ENCODE data around the gene RPS19. TPM values are rescaled to one million over a fixed set of nuclear protein-coding genes. Genes with fewer than 3 reads are reported as not detected.
A peak's percentile ranks its signal among the peaks of the same experiment; 100 is the strongest.

RPS19 gene
- total RNA-seq, 1 experiment from 2014 or later = 1,349 TPM

GRCh38 chr19:41895745-41896580, 35.9 kb downstream of the RPS19 start:
- H3K36me3 ChIP-seq (ENCODE audit: control insufficient read depth, insufficient read depth, low read length) = no peaks in the 10 kb centered on the region
- in situ Hi-C loops (cut with HindIII; ENCODE audit: low pct_unique_long_range_greater_than_20kb, low sequenced_read_pairs) = no loop called here
- TF ChIP-seq SIN3A (IDR thresholded peaks at IDR 0.05; ENCODE audit: borderline replicate concordance, insufficient read depth, low read depth, low read length) (no peak), CTCF (IDR thresholded peaks at IDR 0.05) (no peak; the same call in 1 of the 2 replicates), TCF7L2 (IDR thresholded peaks at IDR 0.05; ENCODE audit: low read depth, low read length) (no peak), POLR2AphosphoS5 (IDR thresholded peaks at IDR 0.05; ENCODE audit: low read depth, low read length) (no peak), REST (IDR thresholded peaks at IDR 0.05; ENCODE audit: insufficient read depth in 1 of 2, low read depth in 2 of 2, low read length in 1 of 2) (no peak)
- H3K27me3 ChIP-seq (ENCODE audit: control insufficient read depth, insufficient read depth, low read length) = no peaks in the 10 kb centered on the region
- no peaks in the 10 kb centered on the region for H3K9me3 ChIP-seq (ENCODE audit: control insufficient read depth, insufficient read depth, low read depth, low read length)
- ATAC-seq (peak; percentile 74), DNase-seq (ENCODE audit: low read depth, low spot score) (no peak)
- POLR2A ChIA-PET = no interaction called here
- H3K4me1 ChIP-seq (ENCODE audit: control insufficient read depth, insufficient read depth, low read length) = no peaks in the 10 kb centered on the region; the same call in 1 of the 2 replicates
- CTCF ChIA-PET = interaction anchor here (0.5 to 0.6 kb wide), 2 partner anchors 34 to 308 kb away, joined by 3 read pairs; no protein-coding TSS in a partner anchor
- no peak overlapping the region for H3K4me3 ChIP-seq (ENCODE audit: low read depth in 2 of 2, low read length in 2 of 2)
- no TSS peak for BruUV-seq (replicated peaks)
- H3K27ac ChIP-seq (ENCODE audit: low read length) = no peak overlapping the region
- intact Hi-C loops (cut with micrococcal nuclease; ENCODE audit: unreplicated experiment) = no loop called here

- H3K36me3 ChIP-seq (ENCODE audit: control insufficient read depth, insufficient read depth, low read length) = no peaks in the 10 kb centered on the region
These were observed 36.5 kb downstream of the RPS19 start for GRCh38 chr19:41896581-41896942.

More at GRCh38 chr19:41896581-41896942, 36.5 kb downstream of the RPS19 start:
- DNase-seq (ENCODE audit: low read depth, low spot score) = no peak
- Histone ChIP-seq H3K4me1 (ENCODE audit: control insufficient read depth, insufficient read depth, low read length) (no peaks in the 10 kb centered on the region; the same call in 1 of the 2 replicates), H3K27ac (ENCODE audit: low read length) (no peak overlapping the region), H3K27me3 (ENCODE audit: control insufficient read depth, insufficient read depth, low read length) (no peaks in the 10 kb centered on the region), H3K9me3 (ENCODE audit: control insufficient read depth, insufficient read depth, low read depth, low read length) (no peaks in the 10 kb centered on the region), H3K4me3 (ENCODE audit: low read depth in 2 of 2, low read length in 2 of 2) (no peak overlapping the region)
- no TSS peak for BruUV-seq (replicated peaks)
- ChIA-PET CTCF (interaction anchor here (0.6 kb wide), 1 partner anchor 309 kb away, joined by 3 read pairs; no protein-coding TSS in a partner anchor), POLR2A (no interaction called here)
- no peak for ATAC-seq
- in situ Hi-C loops (cut with HindIII; ENCODE audit: low pct_unique_long_range_greater_than_20kb, low sequenced_read_pairs) = no loop called here
- intact Hi-C loops (cut with micrococcal nuclease; ENCODE audit: unreplicated experiment) = no loop called here
- TF ChIP-seq CTCF (IDR thresholded peaks at IDR 0.05) = no peak
- TF ChIP-seq POLR2AphosphoS5 (IDR thresholded peaks at IDR 0.05; ENCODE audit: low read depth, low read length) = no peak
- no peak for TF ChIP-seq SIN3A (IDR thresholded peaks at IDR 0.05; ENCODE audit: borderline replicate concordance, insufficient read depth, low read depth, low read length)
- TF ChIP-seq TCF7L2 (IDR thresholded peaks at IDR 0.05; ENCODE audit: low read depth, low read length) = no peak
- no peak for TF ChIP-seq REST (IDR thresholded peaks at IDR 0.05; ENCODE audit: insufficient read depth in 1 of 2, low read depth in 2 of 2, low read length in 1 of 2)
